ENCODE results near the gene ZFX.
A peak's percentile ranks its signal among the peaks of the same experiment; 100 is the strongest.
"Not testable (repeated sequence)": the region's sequence is repeated elsewhere in the genome, so short reads cannot be mapped to it uniquely, and the experiment has no call there.

Gene ZFX

GRCh38 chrX:24151513-24151912 lies 2.0 kb downstream of the ZFX start:
- no peak for DNase-seq (ENCODE audit: low spot score)

DNA sequence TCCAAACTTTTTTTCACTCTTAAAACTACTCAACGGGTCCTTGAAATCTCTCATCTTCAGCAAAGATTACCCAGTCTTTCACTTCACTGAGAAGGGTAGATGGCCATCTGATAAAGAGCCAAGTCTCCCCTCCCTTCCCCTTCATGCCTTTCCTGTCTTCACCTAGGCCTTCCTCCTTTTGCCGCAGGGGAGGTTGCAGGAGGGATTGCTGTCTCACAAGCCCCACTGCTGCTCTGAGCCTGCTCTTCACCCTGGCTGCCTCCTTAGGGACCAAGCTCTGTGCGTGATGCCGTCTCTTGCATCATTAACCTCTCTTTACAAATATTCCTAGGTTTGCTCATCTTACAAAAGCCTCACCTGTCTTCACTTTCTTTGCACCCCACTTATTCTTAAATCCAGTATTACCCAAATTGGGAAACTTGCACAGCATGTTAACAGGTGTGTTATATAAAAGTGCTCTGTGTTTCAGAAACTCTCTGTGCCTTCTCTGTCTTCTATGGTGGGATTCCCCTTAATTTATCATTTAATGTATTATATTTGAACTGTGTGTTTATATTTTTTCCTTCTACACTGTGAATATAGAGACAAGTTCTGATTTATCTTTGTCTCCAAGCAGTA lies 3.8 kb downstream of the ZFX start:
- DNase-seq (ENCODE audit: low spot score) = peak; percentile 16

- DNase-seq (ENCODE audit: low spot score) = no peak
Measured at GRCh38 chrX:24153796-24154189, 4.3 kb downstream of the ZFX start.

- DNase-seq (ENCODE audit: low spot score) = no peak
Measured at GRCh38 chrX:24154490-24155034, 5.0 kb downstream of the ZFX start.

- DNase-seq (ENCODE audit: low spot score) = not testable (repeated sequence)
Measured at GRCh38 chrX:24155747-24156146, 6.2 kb downstream of the ZFX start.

GRCh38 chrX:24156177-24156576 lies 6.6 kb downstream of the ZFX start:
- no peak for DNase-seq (ENCODE audit: low spot score)

DNA sequence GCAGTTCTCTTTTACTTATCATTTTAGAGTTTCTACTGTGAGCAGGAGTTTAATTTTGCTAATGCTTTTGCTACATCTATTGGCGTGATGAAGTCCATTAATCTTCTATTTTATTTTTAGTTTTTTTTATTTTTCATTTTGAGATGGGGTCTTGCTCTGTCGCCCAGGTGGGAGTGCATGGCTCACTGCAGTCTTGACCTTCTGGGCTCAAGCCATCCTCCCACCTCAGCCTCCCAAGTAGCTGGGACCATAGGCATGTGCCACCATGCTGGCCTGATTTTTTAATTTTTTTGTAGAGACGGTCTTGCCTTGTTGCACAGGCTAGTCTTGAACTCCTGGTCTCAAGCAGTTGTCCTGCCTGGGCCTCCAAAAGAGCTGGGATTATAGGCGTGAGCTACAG lies 9.4 kb downstream of the ZFX start:
- no peak for DNase-seq (ENCODE audit: low spot score)

GRCh38 chrX:24166078-24166477 lies 16.5 kb downstream of the ZFX start:
- DNase-seq (ENCODE audit: low spot score) = no peak

- DNase-seq (ENCODE audit: low spot score) = peak; percentile 58
Measured at GRCh38 chrX:24167719-24168472, 18.4 kb downstream of the ZFX start.

DNA sequence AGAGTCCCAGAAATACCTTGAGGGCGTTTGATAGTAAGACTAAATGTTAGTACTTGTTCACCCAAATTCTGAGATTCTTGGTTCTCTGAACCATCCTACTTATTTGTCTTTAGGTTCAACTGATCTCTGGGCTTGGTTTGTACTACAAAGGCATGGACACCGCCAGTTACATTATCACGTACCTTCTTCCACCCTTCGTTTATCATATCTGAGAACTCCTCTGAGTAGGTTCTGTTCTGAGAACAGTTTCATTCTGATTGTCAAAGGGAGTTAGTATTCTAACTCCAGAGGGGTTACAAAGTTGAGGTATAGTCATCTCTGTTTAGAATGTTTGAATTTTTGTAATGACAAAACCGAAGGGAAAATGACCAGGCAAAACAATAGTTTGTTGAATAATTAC lies 19.3 kb downstream of the ZFX start:
- DNase-seq (ENCODE audit: low spot score) = peak; percentile 11

DNA sequence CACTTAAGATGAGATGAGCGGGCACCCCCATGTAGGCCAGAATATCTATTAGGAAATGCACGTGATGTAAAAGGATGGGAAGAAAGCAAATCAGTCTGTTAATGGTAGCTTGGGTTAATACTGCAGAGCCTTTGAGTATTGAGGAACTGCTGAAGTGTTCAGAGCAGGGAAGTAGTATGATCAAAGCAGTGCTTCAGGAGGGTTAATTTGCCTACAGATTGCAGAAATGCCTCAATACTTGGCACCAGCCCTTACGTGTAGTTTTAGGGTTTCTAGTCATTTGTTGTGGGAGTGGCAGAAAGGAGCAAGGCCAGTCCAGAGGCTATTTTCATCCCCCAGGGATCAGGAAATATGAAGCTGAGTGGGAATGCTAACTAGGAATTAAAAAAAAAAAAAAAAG lies 19.7 kb downstream of the ZFX start:
- peak; percentile 55 for DNase-seq (ENCODE audit: low spot score)

GRCh38 chrX:24173115-24173847 lies 23.8 kb downstream of the ZFX start:
- no peak for DNase-seq (ENCODE audit: low spot score)

- no peak for DNase-seq (ENCODE audit: low spot score)
Measured at GRCh38 chrX:24175276-24175675, 25.7 kb downstream of the ZFX start.

DNA sequence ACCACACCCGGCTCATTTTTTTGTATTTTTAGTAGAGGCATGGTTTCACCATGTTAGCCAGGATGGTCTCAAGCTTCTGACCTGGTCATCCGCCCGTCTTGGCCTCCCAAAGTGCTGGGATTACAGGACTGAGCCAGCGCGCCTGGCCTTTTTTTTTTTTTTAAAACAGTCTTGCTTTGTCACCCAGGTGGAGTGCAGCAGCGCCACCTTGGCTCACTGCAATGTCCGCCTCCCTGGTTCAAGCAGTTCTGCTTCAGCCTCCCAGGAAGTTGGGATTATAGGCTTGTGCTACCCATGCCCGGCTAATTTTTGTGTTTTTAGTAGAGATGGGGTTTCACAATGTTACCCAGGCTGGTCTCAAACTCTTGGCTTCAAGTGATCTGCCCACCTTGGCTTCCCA lies 28.9 kb downstream of the ZFX start:
- no peak for DNase-seq (ENCODE audit: low spot score)

GRCh38 chrX:24184018-24184417 lies 34.5 kb downstream of the ZFX start:
- DNase-seq (ENCODE audit: low spot score) = no peak

DNA sequence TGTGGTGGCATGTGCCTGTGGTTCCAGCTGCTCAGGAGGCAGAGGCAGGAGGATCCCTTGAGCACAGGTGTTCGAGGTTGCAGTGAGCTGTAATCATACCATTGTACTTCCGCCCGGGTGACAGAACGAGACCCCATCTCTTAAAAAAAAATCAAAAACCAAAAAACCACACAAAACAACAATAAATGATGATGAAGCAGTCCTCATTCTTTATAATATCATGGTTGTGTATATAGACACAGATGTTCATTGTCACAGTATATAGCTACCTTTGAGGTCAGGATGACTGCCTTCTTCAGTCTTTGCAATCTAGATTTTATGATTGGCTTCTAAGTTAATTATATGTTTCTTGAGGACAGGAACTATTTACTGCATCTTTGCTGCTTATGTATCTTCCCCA lies 37.0 kb downstream of the ZFX start:
- DNase-seq (ENCODE audit: low spot score) = no peak

GRCh38 chrX:24186986-24187385 lies 37.5 kb downstream of the ZFX start:
- no peak for DNase-seq (ENCODE audit: low spot score)

DNA sequence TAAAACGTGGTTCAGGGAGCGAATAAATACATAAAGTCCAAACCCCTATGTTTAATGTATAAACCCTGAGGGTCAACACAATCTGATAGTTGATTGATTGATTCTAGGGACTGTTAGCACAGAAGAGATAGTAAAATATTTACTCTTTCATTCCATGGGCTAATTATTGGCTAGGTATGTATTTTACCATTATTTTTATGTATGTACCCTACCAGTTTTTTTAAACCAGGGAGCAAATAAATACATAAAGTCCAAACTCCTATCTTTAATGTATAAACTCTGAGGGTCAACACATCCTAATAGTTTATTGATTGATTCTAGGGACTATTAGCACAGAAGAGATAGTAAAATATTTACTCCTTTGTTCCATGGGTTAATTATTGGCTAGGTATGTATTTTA lies 40.0 kb downstream of the ZFX start:
- DNase-seq (ENCODE audit: low spot score) = no peak

DNA sequence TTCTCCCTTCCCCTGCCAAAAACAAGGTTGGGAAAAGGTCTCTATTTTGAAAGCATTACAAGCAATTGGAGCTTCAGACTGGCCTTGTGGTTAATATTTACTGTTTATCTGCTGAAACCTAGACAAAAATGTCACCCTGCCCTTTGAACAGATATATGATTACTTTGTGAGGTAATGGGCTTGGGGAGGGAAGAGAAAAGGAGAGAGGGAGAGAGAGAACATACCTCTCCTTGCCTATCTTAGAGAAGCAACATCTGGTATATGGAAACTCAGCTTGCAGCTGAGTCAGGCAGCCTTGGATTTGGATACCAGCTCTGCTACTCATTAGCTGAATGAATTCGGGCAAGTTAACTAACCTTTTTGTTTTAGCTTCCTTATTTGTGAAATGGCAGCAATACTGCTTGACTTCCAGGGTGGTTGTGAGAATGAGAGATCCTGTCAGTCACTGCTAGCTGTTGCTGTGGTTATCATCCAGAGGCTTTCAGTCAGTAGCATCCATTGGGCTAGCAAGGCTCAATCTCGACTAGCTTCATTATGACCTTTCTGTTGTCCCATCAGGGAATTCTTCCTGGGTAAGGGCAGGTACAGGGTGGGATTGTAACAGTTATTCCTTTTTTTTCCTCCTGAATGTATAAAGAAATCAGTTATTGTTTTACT lies 41.1 kb downstream of the ZFX start:
- no peak for DNase-seq (ENCODE audit: low spot score)

DNA sequence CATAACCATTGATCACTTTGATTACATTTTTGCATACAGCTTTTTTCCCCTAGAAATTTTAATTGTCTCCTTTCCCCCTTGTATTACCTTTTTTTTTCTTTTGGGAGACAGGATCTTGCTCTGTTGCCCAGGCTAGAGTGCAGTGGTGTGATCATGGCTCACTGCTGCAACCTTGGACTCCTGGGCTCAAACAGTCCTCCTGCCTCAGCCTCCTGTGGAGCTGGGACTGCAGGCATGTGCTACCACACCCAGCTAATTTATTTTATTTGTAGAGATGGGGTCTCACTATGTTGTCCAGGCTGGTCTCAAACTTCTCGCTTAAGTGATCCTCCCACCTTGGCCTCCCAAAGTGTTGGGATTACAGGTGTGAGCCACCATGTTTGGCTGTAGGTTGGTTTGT lies 47.0 kb downstream of the ZFX start:
- DNase-seq (ENCODE audit: low spot score) = no peak

DNA sequence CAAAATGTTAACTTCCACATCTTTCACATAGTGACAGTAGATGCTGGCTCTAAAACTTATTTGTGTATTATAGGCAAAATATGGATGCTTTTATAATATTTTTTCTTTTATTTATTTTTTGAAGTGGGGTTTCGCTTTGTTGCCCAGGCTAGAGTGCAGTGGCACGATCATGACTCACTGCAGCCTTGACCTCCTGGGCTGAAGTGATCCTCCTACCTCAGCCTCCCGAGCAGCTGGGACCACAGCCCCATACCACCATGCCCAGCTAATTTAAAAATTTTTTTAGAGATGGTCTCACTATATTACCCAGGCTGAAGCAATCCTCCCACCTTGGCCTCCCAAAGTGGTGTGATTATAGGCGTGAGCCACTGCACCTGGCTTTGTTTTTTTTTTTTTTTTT lies 48.6 kb downstream of the ZFX start:
- no peak for DNase-seq (ENCODE audit: low spot score)

DNA sequence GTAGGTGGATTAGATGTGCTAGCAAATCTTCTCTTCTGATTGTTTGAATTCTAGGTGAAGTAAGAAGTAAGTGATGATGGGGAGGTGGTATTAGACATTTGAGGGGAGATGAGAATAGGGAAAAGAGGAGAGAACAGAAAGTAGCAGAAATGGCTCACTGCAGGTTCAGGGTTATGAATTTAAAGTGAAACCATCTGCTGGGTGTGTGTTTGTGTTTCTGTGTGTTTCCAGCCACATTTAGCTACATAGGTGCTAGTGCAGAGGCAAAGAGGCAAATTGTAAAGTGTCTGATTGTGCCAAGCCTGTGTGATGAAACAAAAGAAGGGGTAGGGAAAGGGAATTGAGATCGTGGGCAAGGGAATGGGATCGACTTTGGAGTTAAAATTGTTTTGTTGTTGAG lies 50.6 kb downstream of the ZFX start:
- DNase-seq (ENCODE audit: low spot score) = no peak

DNA sequence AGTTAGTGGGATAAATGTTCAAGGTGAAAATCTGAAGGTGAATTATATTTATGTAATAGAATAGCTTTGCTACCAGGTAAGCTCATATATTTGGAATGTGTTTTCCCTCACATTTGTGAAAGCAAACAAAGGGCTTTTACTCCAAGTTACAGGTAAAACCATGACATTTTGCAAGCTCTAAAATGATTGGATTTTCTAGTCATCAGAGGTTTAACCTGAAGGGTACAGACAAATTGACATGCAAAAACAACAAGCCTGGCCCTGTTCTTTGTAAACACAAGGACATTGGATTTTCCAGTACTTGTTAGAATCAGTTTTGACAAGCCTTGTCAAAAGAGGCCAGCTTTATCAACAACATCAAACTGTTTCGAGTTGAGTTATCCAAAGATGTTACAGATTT lies 51.7 kb downstream of the ZFX start:
- DNase-seq (ENCODE audit: low spot score) = no peak
